ENCODE data around the gene XPR1. TPM values are rescaled to one million over a fixed set of nuclear protein-coding genes. Genes with fewer than 3 reads are reported as not detected.

The XPR1 gene
- total and polyA plus RNA-seq, 2 donors (not counting 3 experiments of a cell fraction or from before 2014, with no cell fraction given): 23.9 to 26.7 TPM

GRCh38 chr1:180908074-180908765, 276.4 kb downstream of the XPR1 start:
- no peaks in the 10 kb centered on the region for H3K9me3 ChIP-seq (replicated peaks; ENCODE audit: control insufficient read depth, insufficient read depth, low read length)
- dilution Hi-C loops (cut with MboI; ENCODE audit: extremely low pct_ligation_motif_present, low sequenced_read_pairs) (no loop called here), intact Hi-C loops (cut with micrococcal nuclease) (no loop called here)
- H3K4me1 ChIP-seq (ENCODE audit: control insufficient read depth, extremely low read depth, insufficient read depth, low read length): peaks cover 5% of the 10 kb centered on the region
- H3K4me3 ChIP-seq (replicated peaks in 1 of 3; ENCODE audit: insufficient read depth in 1 of 3, low read depth in 1 of 3, low read length in 3 of 3): no peak overlapping the region
- no peak overlapping the region for H2AFZ ChIP-seq (ENCODE audit: low read depth, low read length)
- BruUV-seq (replicated peaks): no TSS peak
- FAIRE-seq (no peak), DNase-seq (ENCODE audit: low read depth, low spot score) (no peak)
- no peaks in the 10 kb centered on the region for H3K79me2 ChIP-seq (ENCODE audit: control insufficient read depth, insufficient read depth, low read length)
- H3K36me3 ChIP-seq (ENCODE audit: control insufficient read depth in 2 of 2, extremely low read depth in 1 of 2, insufficient read depth in 2 of 2, low read length in 2 of 2): no peaks in the 10 kb centered on the region
- no peaks in the 10 kb centered on the region for H3K27me3 ChIP-seq (ENCODE audit: control insufficient read depth in 2 of 2, insufficient read depth in 2 of 2, low read length in 2 of 2)
- CTCF ChIA-PET: interaction anchor here (0.6 to 0.7 kb wide), 2 partner anchors 13 to 178 kb away, joined by 3 read pairs; no protein-coding TSS in a partner anchor
- no peaks in the 10 kb centered on the region for H3K9me1 ChIP-seq (replicated peaks; ENCODE audit: control insufficient read depth, extremely low read depth, insufficient read depth, low read length)
- no peaks in the 10 kb centered on the region for H4K20me1 ChIP-seq (replicated peaks; ENCODE audit: control insufficient read depth, extremely low read depth, insufficient read depth, low read length)
- no peak for TF ChIP-seq POLR2A (IDR thresholded peaks at IDR 0.05; ENCODE audit: low read depth, low read length)
- no peak for TF ChIP-seq EZH2 (IDR thresholded peaks at IDR 0.05; ENCODE audit: borderline replicate concordance, low read depth, low read length, severe bottlenecking)
- no peak for TF ChIP-seq JUN (IDR thresholded peaks at IDR 0.05; ENCODE audit: borderline replicate concordance, insufficient read depth, insufficient read length, low read depth)
- H3K4me2 ChIP-seq (ENCODE audit: insufficient read depth, low read length): no peak overlapping the region
- no peak overlapping the region for H3K27ac ChIP-seq (ENCODE audit: insufficient read depth, low read depth, low read length)
- no peak overlapping the region for H3K9ac ChIP-seq (replicated peaks; ENCODE audit: extremely low read depth, insufficient read depth, low read length)
- POLR2A ChIA-PET: no interaction called here

- Histone ChIP-seq H4K20me1 (replicated peaks; ENCODE audit: control insufficient read depth, extremely low read depth, insufficient read depth, low read length) (no peaks in the 10 kb centered on the region), H3K4me3 (replicated peaks in 1 of 3; ENCODE audit: insufficient read depth in 1 of 3, low read depth in 1 of 3, low read length in 3 of 3) (no peak overlapping the region), H2AFZ (ENCODE audit: low read depth, low read length) (no peak overlapping the region), H3K27me3 (ENCODE audit: control insufficient read depth in 2 of 2, insufficient read depth in 2 of 2, low read length in 2 of 2) (no peaks in the 10 kb centered on the region), H3K9ac (replicated peaks; ENCODE audit: extremely low read depth, insufficient read depth, low read length) (no peak overlapping the region), H3K4me2 (ENCODE audit: insufficient read depth, low read length) (no peak overlapping the region), H3K4me1 (ENCODE audit: control insufficient read depth, extremely low read depth, insufficient read depth, low read length) (peaks cover 5% of the 10 kb centered on the region), H3K79me2 (ENCODE audit: control insufficient read depth, insufficient read depth, low read length) (no peaks in the 10 kb centered on the region), H3K27ac (ENCODE audit: insufficient read depth, low read depth, low read length) (no peak overlapping the region), H3K9me1 (replicated peaks; ENCODE audit: control insufficient read depth, extremely low read depth, insufficient read depth, low read length) (no peaks in the 10 kb centered on the region), H3K36me3 (ENCODE audit: control insufficient read depth in 2 of 2, extremely low read depth in 1 of 2, insufficient read depth in 2 of 2, low read length in 2 of 2) (no peaks in the 10 kb centered on the region), H3K9me3 (replicated peaks; ENCODE audit: control insufficient read depth, insufficient read depth, low read length) (no peaks in the 10 kb centered on the region)
- ChIA-PET CTCF (interaction anchor here (0.6 to 0.7 kb wide), 3 partner anchors 12 to 177 kb away, joined by 3 read pairs; no protein-coding TSS in a partner anchor), POLR2A (no interaction called here)
- no peak for DNase-seq (ENCODE audit: low read depth, low spot score)
- no TSS peak for BruUV-seq (replicated peaks)
- no peak for FAIRE-seq
- dilution Hi-C loops (cut with MboI; ENCODE audit: extremely low pct_ligation_motif_present, low sequenced_read_pairs) (no loop called here), intact Hi-C loops (cut with micrococcal nuclease) (no loop called here)
- no peak for TF ChIP-seq FOS (IDR thresholded peaks at IDR 0.05; ENCODE audit: borderline replicate concordance, insufficient read depth, low read length)
- TF ChIP-seq POLR2AphosphoS5 (IDR thresholded peaks at IDR 0.05; ENCODE audit: insufficient read depth, low read depth, low read length): no peak
- no peak for TF ChIP-seq MAX (IDR thresholded peaks at IDR 0.05; ENCODE audit: insufficient read depth, insufficient read length)
- TF ChIP-seq EZH2 (IDR thresholded peaks at IDR 0.05; ENCODE audit: borderline replicate concordance, low read depth, low read length, severe bottlenecking): no peak
- no peak for TF ChIP-seq GATA2 (IDR thresholded peaks at IDR 0.05; ENCODE audit: insufficient read depth, insufficient read length, low read depth, low read length)
- TF ChIP-seq POLR2A (IDR thresholded peaks at IDR 0.05; ENCODE audit: low read depth, low read length): no peak
- no peak for TF ChIP-seq CTCF (IDR thresholded peaks at IDR 0.05; ENCODE audit: extremely low read depth in 1 of 2, insufficient read depth in 1 of 2, low read depth in 1 of 2, low read length in 2 of 2)
- no peak for TF ChIP-seq MYC (IDR thresholded peaks at IDR 0.05; ENCODE audit: low read depth, low read length)
- no peak for TF ChIP-seq JUN (IDR thresholded peaks at IDR 0.05; ENCODE audit: borderline replicate concordance, insufficient read depth, insufficient read length, low read depth)
Measured at GRCh38 chr1:180909005-180909414, 277.2 kb downstream of the XPR1 start.

Data from endothelial cell of umbilical vein (primary cell).